NCI-H524 (cell line): ENCODE results near the gene CCDC9B.

Experiments used
- DNase-seq, 2 experiments: peaks; one replicate each; lab custom pipeline; 2025; lab: John Stamatoyannopoulos, UW

CCDC9B gene

GRCh38 chr15:40309344-40309862 lies 31.3 kb downstream of the CCDC9B start:
- no peak for DNase-seq

DNA sequence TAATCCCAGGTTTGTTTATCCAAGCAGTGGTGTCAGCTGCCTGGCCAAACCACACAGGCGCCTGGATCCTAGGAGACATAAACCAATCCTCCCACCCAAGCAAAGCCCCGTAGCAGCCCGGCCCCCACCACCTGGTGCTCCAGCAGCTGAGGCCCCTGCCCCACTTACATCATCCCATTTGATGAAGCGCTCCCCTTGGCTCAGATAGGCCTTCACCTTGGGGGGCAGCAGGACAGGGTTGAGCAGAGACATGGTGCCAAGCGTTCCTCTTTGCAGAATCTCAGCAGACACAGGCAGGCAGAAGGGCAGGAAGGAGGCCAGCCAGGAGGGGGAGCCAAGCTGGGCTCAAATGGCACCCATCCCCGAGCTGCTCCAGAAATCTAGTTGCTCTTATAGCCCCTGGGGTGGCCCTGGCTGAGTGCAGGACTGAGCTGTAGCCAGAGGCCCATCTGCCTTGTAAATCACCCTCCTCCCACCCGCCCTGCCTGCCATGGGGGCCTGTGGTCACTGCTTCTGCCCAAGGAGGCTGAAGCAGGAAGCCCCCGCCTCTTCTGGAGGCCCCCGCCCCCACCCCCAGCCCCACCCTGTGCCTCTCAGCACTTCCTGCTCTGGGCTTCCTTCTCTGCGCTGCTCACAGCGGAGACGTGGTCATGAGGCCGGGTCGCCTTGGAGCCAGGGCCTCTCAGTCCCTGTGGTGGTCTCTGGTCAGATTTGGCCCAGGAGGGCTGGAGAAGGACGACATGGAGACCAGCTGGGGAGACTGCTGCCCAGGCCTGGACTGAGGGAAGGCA lies 33.1 kb downstream of the CCDC9B start, which contains the start of gene PLCB2:
PLCB2 (minus strand) TSS at position 515 of the 791 bp plus-strand sequence; CDS start at position 252, 263 bp downstream.
- DNase-seq = peak; percentile 17 to 71

- no peak for DNase-seq
These were observed 33.8 kb downstream of the CCDC9B start for GRCh38 chr15:40306908-40307307.

DNA sequence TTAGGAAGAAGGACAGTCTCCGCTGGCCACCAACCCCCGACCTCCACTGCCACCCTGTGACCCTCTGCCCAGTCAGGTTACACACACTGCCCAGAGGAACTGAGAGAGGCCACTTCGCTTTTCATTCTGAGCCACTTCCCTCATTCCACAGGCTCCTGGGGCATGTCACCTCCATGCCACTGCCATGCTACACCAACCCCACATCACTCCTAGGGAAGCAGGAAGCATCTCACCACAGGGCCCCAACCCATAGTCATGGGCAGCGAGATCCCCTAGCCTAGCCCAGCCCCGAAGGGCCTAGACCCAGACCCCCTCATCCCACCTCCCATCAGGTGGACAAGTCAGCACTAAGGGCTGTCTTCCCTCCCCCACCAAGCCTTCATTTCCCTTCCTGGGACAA lies 34.4 kb downstream of the CCDC9B start:
- DNase-seq = no peak

- DNase-seq = no peak
These were observed 35.5 kb downstream of the CCDC9B start for GRCh38 chr15:40305281-40305680.

DNA sequence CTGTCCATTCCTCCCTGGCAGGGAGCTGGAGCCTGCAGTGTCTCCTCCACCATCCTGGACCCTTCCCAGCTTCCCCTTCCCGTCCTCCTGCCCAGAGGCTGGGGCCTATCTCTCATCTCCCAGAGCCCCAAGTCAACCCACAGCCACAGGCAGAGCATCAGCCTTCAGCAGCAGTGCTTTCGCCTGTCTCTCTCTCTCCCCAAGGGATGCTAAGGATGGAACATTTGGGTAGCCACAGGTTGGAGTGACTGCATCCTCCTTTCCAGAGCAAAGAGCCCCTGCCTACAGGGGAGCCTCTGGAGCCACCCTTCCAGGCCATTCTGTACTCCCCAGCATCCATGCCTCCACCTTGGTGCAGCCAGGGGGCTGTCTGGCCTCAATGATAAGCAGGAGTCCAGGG lies 37.2 kb downstream of the CCDC9B start:
- DNase-seq = no peak

DNA sequence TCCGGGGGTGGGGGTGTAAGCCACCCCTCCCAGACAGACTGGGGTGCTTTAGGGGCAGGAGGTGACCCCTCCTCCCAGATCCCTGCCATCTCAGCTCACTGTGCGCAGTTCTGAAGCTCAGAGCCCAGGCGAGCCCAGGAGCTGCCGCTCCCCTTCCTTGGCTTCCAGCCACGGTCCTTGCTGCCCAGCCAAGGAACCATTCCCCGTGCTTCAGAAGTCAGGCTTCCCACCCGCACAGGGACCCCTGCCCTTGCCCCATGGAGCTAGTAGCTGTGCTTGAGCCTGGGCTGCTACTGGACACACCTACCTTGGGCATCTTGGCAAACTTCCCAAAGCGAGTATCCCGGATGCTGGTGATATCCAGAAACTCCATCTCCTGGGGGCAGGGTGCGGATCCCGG lies 37.8 kb downstream of the CCDC9B start:
- DNase-seq = no peak

DNA sequence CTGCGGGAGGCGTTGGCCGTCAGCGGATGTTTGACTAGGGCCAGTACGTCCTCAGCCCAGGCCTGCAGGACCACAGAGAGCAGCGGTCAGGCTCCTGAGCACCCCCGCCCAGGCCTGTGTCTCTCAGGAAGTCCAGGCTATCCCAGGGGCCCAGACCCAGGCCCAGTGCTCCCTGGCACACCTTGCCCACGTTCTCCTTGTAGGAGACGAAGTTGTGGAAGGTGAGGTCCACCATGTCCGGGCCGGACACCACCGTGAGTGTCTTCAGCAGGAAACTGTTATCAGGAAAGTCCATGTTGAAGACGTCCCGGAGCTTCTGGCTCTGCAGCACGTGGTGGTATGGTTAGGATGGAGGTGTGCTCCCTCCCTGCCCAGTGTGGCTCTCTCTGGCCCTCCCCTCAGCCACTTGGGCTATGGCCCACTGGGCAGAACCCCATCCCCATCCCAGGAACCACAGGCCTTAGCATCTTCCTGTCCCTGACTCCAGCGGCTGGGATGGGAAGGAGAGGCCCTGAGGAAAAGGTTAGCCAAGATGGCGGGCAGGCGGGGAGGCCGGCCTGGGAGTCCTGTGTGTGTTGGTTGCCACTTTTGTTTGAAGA lies 38.4 kb downstream of the CCDC9B start:
- no peak for DNase-seq

DNA sequence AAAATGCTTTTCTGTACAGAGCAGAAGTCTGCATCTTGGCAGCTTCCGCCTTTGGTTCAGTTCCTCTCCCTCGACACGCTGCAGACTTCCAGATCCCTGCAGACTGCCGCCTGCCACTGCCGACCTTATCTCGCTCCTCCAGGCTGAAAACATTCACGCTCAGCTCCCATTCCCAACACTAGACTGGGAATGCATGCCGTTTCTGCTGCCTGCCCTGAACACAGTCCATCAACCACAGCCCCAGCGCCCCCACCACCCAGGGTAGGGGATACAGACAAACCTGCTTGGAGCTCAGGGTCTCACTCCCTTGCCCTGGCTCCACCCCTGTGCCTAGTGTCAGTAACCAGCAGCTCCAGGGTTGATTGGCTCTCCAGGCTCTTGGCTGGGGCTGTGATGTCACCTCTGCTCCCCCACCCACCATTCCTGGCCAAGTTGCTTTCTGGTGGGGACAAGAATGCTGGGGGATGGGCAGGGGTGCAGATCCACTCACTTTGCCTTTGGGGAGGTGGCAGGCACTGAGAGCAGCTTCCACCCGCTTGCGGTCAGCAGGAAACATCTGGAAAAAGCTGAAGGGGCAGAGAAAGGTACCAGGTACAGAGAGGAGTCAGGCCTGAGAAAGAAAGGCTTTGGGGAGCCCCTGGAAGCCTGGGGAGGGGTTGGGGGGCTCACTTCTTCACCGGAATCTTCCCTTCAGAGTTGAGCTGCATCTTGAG lies 39.1 kb downstream of the CCDC9B start:
- DNase-seq = no peak

GRCh38 chr15:40300771-40301170 lies 40.0 kb downstream of the CCDC9B start:
- no peak for DNase-seq

GRCh38 chr15:40300367-40300766 lies 40.4 kb downstream of the CCDC9B start:
- no peak for DNase-seq

- no peak for DNase-seq
These were observed 42.4 kb downstream of the CCDC9B start for GRCh38 chr15:40298216-40298935.

- no peak for DNase-seq
These were observed 43.4 kb downstream of the CCDC9B start for GRCh38 chr15:40297356-40297755.

- DNase-seq = no peak
These were observed 44.0 kb downstream of the CCDC9B start for GRCh38 chr15:40296561-40297230.

DNA sequence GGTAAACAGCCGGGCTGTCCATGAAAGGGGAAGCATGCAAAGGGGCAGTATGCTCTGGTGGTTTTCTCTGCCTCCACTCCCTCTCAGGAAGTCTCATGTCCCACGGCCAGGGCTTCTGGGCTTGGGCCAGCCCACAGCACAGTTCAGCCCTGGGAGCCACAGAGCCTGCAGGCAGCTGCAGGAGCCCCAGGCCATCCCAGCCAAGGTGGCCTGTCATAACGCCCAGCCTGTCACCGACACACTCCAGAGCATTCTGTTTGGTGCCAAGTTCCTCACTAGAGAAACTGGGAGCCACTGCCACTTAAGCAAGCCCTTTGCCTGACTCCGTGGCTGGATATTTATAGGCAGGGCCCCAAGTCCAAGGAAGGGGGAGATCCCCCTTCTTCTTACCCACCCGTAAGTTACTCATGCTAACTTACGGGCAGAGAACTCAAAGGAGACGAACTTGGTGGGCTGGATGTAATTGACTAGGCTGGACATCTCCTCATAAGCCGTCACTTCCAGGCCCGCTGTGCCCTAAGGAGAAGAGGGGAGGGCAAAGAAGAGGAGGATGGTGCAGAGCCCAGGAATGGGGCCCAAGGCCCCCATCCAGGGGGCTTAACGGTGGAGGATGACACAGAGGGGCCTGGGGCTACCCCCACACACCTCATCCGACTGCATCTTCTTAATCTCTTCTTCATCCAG lies 44.7 kb downstream of the CCDC9B start:
- DNase-seq = no peak

DNA sequence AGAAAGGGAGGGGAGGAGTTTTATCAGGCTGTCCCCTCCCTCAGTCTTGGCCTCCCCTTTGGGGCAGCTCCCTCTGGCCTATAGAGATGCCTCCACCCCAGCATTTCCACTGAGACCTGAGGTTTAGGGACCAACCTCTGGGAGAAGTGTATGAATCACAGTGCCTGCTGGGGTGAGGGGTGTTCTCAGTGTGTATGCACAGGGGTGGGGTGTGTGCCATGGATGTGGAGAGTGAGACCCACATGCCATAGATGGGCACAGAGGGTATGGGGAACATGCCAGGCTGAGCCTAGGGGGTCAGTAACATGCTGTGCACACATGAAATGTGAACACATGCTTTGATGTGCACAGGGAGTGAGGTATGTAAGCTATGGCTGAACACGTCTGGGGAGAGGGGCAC lies 45.4 kb downstream of the CCDC9B start:
- no peak for DNase-seq

- DNase-seq = peak in 1 of 2 experiments; percentile 37
These were observed 46.5 kb downstream of the CCDC9B start for GRCh38 chr15:40293905-40294895.

- DNase-seq = no peak
These were observed 47.7 kb downstream of the CCDC9B start for GRCh38 chr15:40293006-40293405.

- DNase-seq = no peak
These were observed 48.5 kb downstream of the CCDC9B start for GRCh38 chr15:40292246-40292645.
